ENCODE data around the gene TNS4. TPM values are rescaled to one million over a fixed set of nuclear protein-coding genes. Genes with fewer than 3 reads are reported as not detected.
A peak's percentile ranks its signal among the peaks of the same experiment; 100 is the strongest.

TNS4 gene
- total RNA-seq, 1 donor from 2014 or later: 13.1 TPM

DNA sequence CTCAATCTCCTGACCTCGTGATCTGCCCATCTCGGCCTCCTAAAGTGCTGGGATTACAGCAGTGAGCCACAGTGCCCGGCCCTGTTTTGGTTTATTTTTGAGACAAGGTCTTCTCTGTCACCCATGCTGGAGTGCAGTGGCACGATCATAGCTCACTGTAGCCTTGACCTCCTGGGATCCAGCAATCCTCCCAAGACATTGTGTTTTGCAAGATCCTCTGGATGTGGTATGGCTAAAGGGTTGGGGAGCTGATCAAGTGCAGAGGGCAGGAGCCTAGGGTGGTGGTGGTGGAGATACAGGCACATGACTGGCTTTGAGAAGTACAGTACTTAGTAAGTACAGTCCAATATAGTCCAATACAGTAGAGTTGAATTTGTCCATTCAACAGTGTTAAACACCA lies 16.6 kb upstream of the TNS4 start:
- Mint-ChIP-seq H3K9me3 (peaks cover 12% of the 10 kb centered on the region), H3K4me1 (peaks cover 82% of the 10 kb centered on the region), H3K27me3 (no peaks in the 10 kb centered on the region), H3K4me3 (peak overlapping the region; percentile 87), H3K27ac (peak overlapping the region; percentile 83), H3K36me3 (ENCODE audit: low read depth) (peaks cover 51% of the 10 kb centered on the region)
- intact Hi-C loops (cut with micrococcal nuclease): no loop called here
- DNase-seq: peak; percentile 70

DNA sequence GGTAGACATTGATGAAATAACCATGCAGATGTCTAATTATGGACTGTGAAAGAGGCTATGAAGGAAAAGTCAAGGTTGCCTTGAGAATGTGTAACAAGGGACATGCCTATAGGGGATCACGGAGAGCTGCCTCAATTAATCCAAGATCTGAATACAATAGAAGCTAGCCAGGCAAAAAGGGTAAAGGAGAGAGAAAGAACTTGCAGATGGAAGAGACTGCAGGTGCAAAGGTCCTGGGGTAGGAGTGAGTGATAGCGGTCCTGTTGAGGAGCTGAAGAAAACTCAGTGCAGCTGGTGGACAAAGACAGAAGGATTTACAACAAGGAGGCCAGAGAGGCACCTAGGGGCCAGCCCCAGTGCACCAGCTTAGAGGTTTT lies 15.9 kb upstream of the TNS4 start:
- H3K4me1 Mint-ChIP-seq: peaks cover 77% of the 10 kb centered on the region

DNA sequence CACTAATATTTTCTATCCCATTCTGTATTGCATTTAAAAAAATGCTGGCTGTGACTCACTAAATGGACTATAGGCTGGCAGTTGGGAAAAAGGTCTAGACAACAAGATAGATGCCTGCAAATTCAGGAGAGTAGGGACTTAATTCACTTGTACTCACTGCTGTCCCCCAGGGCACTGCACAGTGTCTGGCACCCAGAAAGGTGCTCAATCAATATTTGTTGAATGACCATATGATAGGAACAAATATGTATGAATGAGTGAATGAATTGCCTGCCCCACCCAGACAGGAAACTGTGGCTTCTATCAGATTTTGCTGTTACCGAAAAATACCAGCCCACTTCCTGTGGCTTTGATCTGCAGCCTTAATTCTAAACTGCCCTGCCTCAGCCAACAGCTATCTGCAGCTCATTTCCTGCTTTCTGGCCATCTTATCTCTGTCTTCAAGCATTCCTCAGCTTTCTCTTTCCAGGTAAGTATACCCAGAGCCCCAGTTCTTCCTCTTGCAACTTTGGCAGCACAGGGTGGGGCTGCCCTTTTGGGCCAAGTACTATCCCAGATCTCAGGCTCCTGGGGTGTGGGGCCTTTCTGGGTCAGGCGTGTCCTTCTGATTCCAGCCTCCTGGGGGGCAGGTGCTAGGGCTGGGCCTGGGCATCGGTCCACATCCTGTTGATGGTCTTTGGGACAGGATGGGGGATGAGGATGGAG lies 15.3 kb upstream of the TNS4 start:
- Mint-ChIP-seq H3K36me3 (ENCODE audit: low read depth) (peaks cover 40% of the 10 kb centered on the region), H3K4me1 (peaks cover 71% of the 10 kb centered on the region), H3K27me3 (no peaks in the 10 kb centered on the region), H3K4me3 (peak overlapping the region; percentile 87), H3K9me3 (peaks cover 7% of the 10 kb centered on the region), H3K27ac (peak overlapping the region; percentile 94)
- DNase-seq: peak; percentile 94
- intact Hi-C loops (cut with micrococcal nuclease): loop anchor here (1.0 kb wide), 2 partner anchors 15 to 36 kb away; no protein-coding TSS in a partner anchor

More for the DNA sequence above, 15.9 kb upstream of the TNS4 start:
- intact Hi-C loops (cut with micrococcal nuclease): no loop called here
- Mint-ChIP-seq H3K36me3 (ENCODE audit: low read depth) (peaks cover 45% of the 10 kb centered on the region), H3K9me3 (peaks cover 12% of the 10 kb centered on the region), H3K27ac (peak overlapping the region; percentile 94), H3K27me3 (no peaks in the 10 kb centered on the region), H3K4me3 (peak overlapping the region; percentile 87)
- peak; percentile 66 for DNase-seq

- intact Hi-C loops (cut with micrococcal nuclease): loop anchor here (1.0 kb wide), 2 partner anchors 16 to 35 kb away; no protein-coding TSS in a partner anchor
- Mint-ChIP-seq H3K4me1 (peaks cover 66% of the 10 kb centered on the region), H3K9me3 (peaks cover 4% of the 10 kb centered on the region), H3K27me3 (no peaks in the 10 kb centered on the region), H3K4me3 (peak overlapping the region; percentile 87), H3K27ac (peak overlapping the region; percentile 94), H3K36me3 (ENCODE audit: low read depth) (peaks cover 29% of the 10 kb centered on the region)
- DNase-seq: peak; percentile 82
Measured at GRCh38 chr17:40515491-40516041, 14.1 kb upstream of the TNS4 start.

DNA sequence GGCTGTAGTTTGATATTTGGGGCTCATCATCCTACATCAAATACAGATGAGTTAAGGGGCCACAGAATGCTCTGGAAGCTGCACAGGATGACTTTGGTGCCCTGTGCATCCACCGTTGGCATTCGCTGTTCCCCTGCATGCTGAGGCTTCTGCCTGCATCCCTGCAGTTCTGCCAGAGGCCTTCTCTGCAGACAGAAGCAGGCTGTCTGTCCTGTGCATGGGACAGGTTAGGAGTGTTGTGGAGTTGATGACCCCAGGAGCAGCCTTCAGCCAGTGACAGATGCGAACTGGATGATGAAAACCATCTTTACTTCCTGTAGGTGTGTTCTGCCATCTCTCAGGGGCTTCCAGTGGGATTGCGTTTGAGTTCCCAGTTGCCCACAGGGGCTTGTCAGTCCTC lies 13.6 kb upstream of the TNS4 start:
- DNase-seq: no peak
- H3K4me1 Mint-ChIP-seq: peaks cover 63% of the 10 kb centered on the region
- H3K36me3 Mint-ChIP-seq (ENCODE audit: low read depth): peaks cover 25% of the 10 kb centered on the region
- intact Hi-C loops (cut with micrococcal nuclease): no loop called here
- peaks cover 4% of the 10 kb centered on the region for H3K9me3 Mint-ChIP-seq
- no peaks in the 10 kb centered on the region for H3K27me3 Mint-ChIP-seq
- peak overlapping the region; percentile 87 for H3K4me3 Mint-ChIP-seq
- H3K27ac Mint-ChIP-seq: peak overlapping the region; percentile 94

- DNase-seq: peak; percentile 56
- H3K36me3 Mint-ChIP-seq (ENCODE audit: low read depth): peaks cover 19% of the 10 kb centered on the region
- intact Hi-C loops (cut with micrococcal nuclease): no loop called here
- H3K27me3 Mint-ChIP-seq: no peaks in the 10 kb centered on the region
- H3K27ac Mint-ChIP-seq: peak overlapping the region; percentile 49
- H3K4me3 Mint-ChIP-seq: peak overlapping the region; percentile 3
- H3K9me3 Mint-ChIP-seq: peaks cover 4% of the 10 kb centered on the region
- peaks cover 61% of the 10 kb centered on the region for H3K4me1 Mint-ChIP-seq
Measured at GRCh38 chr17:40514013-40514875, 12.8 kb upstream of the TNS4 start.

DNA sequence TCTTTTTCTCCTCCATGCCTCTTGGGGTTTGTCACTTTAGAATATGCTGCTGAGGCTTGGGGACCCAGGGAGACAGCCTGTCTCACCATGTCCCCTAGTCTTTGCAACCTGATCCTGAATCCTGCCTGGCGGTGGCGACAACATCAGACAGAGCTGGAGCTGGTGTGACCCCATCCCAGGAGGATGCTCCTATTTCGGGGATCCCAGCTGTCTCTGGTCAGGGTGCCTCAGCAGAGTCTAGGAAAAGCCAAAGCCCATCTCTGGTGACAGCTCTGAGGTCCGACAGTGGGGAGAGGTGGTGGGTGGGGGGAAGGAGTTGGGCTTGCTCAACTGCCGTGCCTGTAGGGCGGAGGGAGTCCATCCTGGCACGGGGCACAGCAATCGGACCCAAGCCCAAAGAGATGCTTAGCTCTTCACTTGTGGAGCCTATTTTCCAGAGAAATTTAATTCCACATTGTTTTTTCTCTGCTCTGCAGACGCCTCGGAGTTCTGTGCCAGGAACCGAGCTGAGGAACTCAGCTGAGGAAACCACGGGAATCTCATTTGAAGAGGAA lies 10.3 kb upstream of the TNS4 start:
- intact Hi-C loops (cut with micrococcal nuclease): no loop called here
- Mint-ChIP-seq H3K4me1 (peaks cover 40% of the 10 kb centered on the region), H3K27ac (no peak overlapping the region), H3K9me3 (peaks cover 4% of the 10 kb centered on the region), H3K36me3 (ENCODE audit: low read depth) (peaks cover 4% of the 10 kb centered on the region), H3K4me3 (no peak overlapping the region), H3K27me3 (no peaks in the 10 kb centered on the region)
- no peak for DNase-seq

- Mint-ChIP-seq H3K4me1 (peaks cover 38% of the 10 kb centered on the region), H3K9me3 (peaks cover 4% of the 10 kb centered on the region), H3K27me3 (no peaks in the 10 kb centered on the region), H3K4me3 (no peak overlapping the region), H3K27ac (no peak overlapping the region), H3K36me3 (ENCODE audit: low read depth) (peaks cover 4% of the 10 kb centered on the region)
- intact Hi-C loops (cut with micrococcal nuclease): no loop called here
- DNase-seq: no peak
Measured at GRCh38 chr17:40511136-40511535, 9.7 kb upstream of the TNS4 start.

DNA sequence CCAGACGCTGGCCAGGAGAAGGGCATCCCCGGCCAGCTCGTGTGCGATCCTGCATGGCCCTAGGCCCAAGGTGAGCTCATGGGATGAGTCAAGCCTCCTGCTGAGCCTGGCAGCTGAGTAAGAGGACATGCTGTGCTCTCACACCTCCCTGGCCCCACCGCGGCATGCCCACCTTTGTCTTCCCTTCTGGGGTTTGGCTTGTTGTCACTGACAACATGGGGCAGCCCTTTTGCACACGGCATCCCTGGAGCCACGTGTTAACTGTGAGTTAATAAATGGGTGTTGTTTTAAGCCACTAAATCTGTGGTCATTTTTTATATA lies 8.9 kb upstream of the TNS4 start:
- no peak for DNase-seq
- no peak overlapping the region for H3K27ac Mint-ChIP-seq
- H3K27me3 Mint-ChIP-seq: no peaks in the 10 kb centered on the region
- H3K4me1 Mint-ChIP-seq: peaks cover 36% of the 10 kb centered on the region
- intact Hi-C loops (cut with micrococcal nuclease): no loop called here
- no peak overlapping the region for H3K4me3 Mint-ChIP-seq
- peaks cover under 1% of the 10 kb centered on the region for H3K36me3 Mint-ChIP-seq (ENCODE audit: low read depth)
- H3K9me3 Mint-ChIP-seq: peaks cover 2% of the 10 kb centered on the region

DNA sequence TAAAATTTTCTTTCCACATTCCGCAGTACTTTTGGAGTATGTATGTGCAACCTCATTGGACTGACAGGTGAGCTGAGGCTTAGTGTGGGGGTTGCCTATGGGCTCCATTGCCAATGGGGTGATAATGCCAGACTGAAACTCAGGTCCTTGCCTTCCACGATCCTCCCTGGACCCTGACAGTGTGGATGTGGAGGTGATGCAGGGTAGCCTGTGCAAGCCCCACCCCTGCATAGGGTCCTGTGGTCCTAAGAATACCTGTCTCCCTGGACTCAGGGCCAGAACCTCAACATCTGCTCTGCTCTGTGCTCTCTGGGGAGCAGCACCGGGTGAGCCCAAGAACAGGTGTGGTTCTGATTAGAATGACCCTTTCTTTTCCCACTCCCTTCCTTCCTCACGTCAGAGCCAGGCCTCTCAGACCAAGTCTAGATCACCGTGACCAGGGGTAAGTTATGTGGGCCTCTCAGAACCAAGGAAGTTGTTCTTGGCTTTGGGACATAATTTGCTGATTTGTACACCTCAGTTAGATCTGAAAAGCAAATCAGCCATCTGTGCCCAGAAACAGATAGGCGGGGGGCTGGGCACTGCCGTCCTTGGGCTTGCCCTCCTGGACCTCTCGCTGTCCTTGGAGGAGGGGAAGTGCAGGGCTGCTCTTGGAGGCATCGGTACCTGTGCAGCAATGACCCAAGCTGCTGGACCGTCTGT lies 8.4 kb upstream of the TNS4 start:
- intact Hi-C loops (cut with micrococcal nuclease): no loop called here
- H3K27me3 Mint-ChIP-seq: no peaks in the 10 kb centered on the region
- no peak overlapping the region for H3K4me3 Mint-ChIP-seq
- no peaks in the 10 kb centered on the region for H3K36me3 Mint-ChIP-seq (ENCODE audit: low read depth)
- no peak for DNase-seq
- H3K27ac Mint-ChIP-seq: no peak overlapping the region
- peaks cover 31% of the 10 kb centered on the region for H3K4me1 Mint-ChIP-seq
- H3K9me3 Mint-ChIP-seq: no peaks in the 10 kb centered on the region

DNA sequence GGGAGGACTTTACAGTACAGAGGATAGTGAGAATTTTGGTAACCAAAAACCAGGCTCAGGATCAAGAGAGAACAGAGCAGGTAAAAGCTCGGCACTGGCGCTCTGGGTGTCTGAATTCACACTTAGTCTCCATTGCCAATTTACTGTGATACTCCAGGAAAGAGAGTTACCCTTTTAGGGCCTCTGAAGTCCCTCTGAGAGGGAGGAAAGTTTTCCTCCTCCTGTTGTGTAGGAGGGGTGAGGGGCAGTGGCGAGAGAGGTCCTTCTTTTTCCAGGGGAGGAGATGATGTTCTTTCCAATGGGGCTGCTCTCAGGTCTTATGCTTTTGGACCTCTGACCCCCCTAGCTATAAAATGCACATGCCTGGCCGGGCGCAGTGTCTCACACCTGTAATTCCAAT lies 5.4 kb upstream of the TNS4 start:
- no peak for DNase-seq

DNA sequence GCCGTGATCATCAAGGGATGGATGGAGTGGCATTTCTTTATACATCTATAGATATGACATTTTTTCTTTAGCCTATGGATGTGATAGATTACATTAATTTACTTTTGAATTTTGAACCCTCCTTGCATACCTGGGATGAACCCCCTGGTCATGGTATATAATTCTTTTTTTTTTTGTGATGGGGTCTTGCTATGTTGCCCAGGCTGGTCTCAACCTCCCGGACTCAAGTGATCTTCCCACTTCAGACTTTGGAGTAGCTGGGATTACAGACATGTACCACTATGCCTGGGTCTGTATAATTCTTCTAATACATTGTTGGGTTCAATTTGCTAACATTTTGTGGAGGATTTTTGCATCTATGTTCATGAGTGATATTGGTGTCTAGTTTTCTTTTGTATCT lies 1.7 kb upstream of the TNS4 start:
- Mint-ChIP-seq H3K36me3 (ENCODE audit: low read depth) (peaks cover 1% of the 10 kb centered on the region), H3K9me3 (no peaks in the 10 kb centered on the region), H3K4me3 (no peak overlapping the region), H3K27me3 (no peaks in the 10 kb centered on the region), H3K27ac (no peak overlapping the region), H3K4me1 (peaks cover 18% of the 10 kb centered on the region)
- DNase-seq: no peak
- intact Hi-C loops (cut with micrococcal nuclease): no loop called here

More for the DNA sequence above, 5.4 kb upstream of the TNS4 start:
- Mint-ChIP-seq H3K4me3 (no peak overlapping the region), H3K27me3 (no peaks in the 10 kb centered on the region), H3K9me3 (no peaks in the 10 kb centered on the region), H3K36me3 (ENCODE audit: low read depth) (no peaks in the 10 kb centered on the region), H3K27ac (no peak overlapping the region), H3K4me1 (peaks cover 19% of the 10 kb centered on the region)
- intact Hi-C loops (cut with micrococcal nuclease): no loop called here

DNA sequence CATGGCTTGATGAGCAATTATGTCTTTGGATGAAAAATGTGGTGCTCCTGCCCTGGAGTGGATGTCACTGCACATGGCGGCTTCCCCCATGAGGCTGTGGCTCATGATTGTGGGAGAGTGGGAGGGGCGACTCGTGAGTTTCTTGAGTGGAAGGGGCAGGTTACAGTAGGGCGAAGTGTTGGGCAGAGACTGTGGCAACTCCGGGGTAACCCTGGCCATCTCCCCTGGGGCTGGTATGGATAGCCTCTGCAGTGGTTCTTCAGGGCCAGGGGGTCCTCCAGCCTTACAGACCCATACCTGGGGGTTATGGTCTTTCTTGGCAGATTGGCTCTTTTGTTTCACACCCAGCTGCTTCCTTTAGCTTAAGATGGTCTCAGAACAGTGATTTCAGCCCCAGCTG lies 1.3 kb upstream of the TNS4 start:
- no peak overlapping the region for H3K27ac Mint-ChIP-seq
- peaks cover 18% of the 10 kb centered on the region for H3K4me1 Mint-ChIP-seq
- intact Hi-C loops (cut with micrococcal nuclease): no loop called here
- H3K4me3 Mint-ChIP-seq: no peak overlapping the region
- no peaks in the 10 kb centered on the region for H3K27me3 Mint-ChIP-seq
- peaks cover 1% of the 10 kb centered on the region for H3K36me3 Mint-ChIP-seq (ENCODE audit: low read depth)
- no peak for DNase-seq
- no peaks in the 10 kb centered on the region for H3K9me3 Mint-ChIP-seq

Data from activated CD4-positive, alpha-beta T cell treated with anti-CD3 and anti-CD28 coated beads, Interleukin-2, amount 10 ng/mL, durations not matched to agents 24 days and 14 days (primary cell).